ENCODE results near the gene LYRM1. TPM values are rescaled to one million over a fixed set of nuclear protein-coding genes. Genes with fewer than 3 reads are reported as not detected.

LYRM1 gene
- total RNA-seq, 1 experiment from 2014 or later, result 14.3 TPM

GRCh38 chr16:20904507-20905081 lies 4.0 kb downstream of the LYRM1 start:
- ChIA-PET CTCF (no interaction called here), POLR2A (ENCODE audit: low non-redundant PET) (no interaction called here)
- H3K9me3 ChIP-seq (ENCODE audit: low read depth, low read length, poor library complexity, severe bottlenecking), result no peaks in the 10 kb centered on the region
- intact Hi-C loops (cut with micrococcal nuclease; ENCODE audit: unreplicated experiment), result no loop called here
- BruUV-seq (replicated peaks), result no TSS peak
- TF ChIP-seq CTCF (conservative IDR thresholded peaks at IDR 0.05; ENCODE audit: low read depth, low read length), result no peak
- TF ChIP-seq EZH2 (IDR thresholded peaks at IDR 0.05; ENCODE audit: borderline replicate concordance, low read depth, low read length, poor library complexity, severe bottlenecking), result no peak
- no peaks in the 10 kb centered on the region for H3K36me3 ChIP-seq (ENCODE audit: insufficient read depth, low read length, poor library complexity, severe bottlenecking)
- no peak overlapping the region for H3K4me3 ChIP-seq (ENCODE audit: low read depth, low read length, poor library complexity, severe bottlenecking)
- H3K27ac ChIP-seq (ENCODE audit: low read depth, low read length, poor library complexity, severe bottlenecking), result no peak overlapping the region
- H3K4me1 ChIP-seq (ENCODE audit: insufficient read depth, low read length, poor library complexity, severe bottlenecking), result peaks cover 7% of the 10 kb centered on the region
- H3K27me3 ChIP-seq (replicated peaks; ENCODE audit: insufficient read depth, low read depth, low read length, poor library complexity), result no peaks in the 10 kb centered on the region
- no peak for DNase-seq (ENCODE audit: low spot score)

- Histone ChIP-seq H3K4me3 (ENCODE audit: low read depth, low read length, poor library complexity, severe bottlenecking) (no peak overlapping the region), H3K4me1 (ENCODE audit: insufficient read depth, low read length, poor library complexity, severe bottlenecking) (peaks cover 7% of the 10 kb centered on the region), H3K27ac (ENCODE audit: low read depth, low read length, poor library complexity, severe bottlenecking) (no peak overlapping the region), H3K9me3 (ENCODE audit: low read depth, low read length, poor library complexity, severe bottlenecking) (no peaks in the 10 kb centered on the region), H3K36me3 (ENCODE audit: insufficient read depth, low read length, poor library complexity, severe bottlenecking) (no peaks in the 10 kb centered on the region), H3K27me3 (replicated peaks; ENCODE audit: insufficient read depth, low read depth, low read length, poor library complexity) (no peaks in the 10 kb centered on the region)
- intact Hi-C loops (cut with micrococcal nuclease; ENCODE audit: unreplicated experiment), result no loop called here
- BruUV-seq (replicated peaks), result no TSS peak
- ChIA-PET CTCF (no interaction called here), POLR2A (ENCODE audit: low non-redundant PET) (no interaction called here)
- TF ChIP-seq CTCF (conservative IDR thresholded peaks at IDR 0.05; ENCODE audit: low read depth, low read length) (no peak), EZH2 (IDR thresholded peaks at IDR 0.05; ENCODE audit: borderline replicate concordance, low read depth, low read length, poor library complexity, severe bottlenecking) (no peak)
- DNase-seq (ENCODE audit: low spot score), result no peak
Measured at GRCh38 chr16:20905576-20905975, 5.0 kb downstream of the LYRM1 start.

GRCh38 chr16:20906341-20907255 lies 6.0 kb downstream of the LYRM1 start:
- H3K4me1 ChIP-seq (ENCODE audit: insufficient read depth, low read length, poor library complexity, severe bottlenecking), result peaks cover 14% of the 10 kb centered on the region
- TF ChIP-seq CTCF (conservative IDR thresholded peaks at IDR 0.05; ENCODE audit: low read depth, low read length) (no peak), EZH2 (IDR thresholded peaks at IDR 0.05; ENCODE audit: borderline replicate concordance, low read depth, low read length, poor library complexity, severe bottlenecking) (no peak)
- no peaks in the 10 kb centered on the region for H3K27me3 ChIP-seq (replicated peaks; ENCODE audit: insufficient read depth, low read depth, low read length, poor library complexity)
- peak; percentile 15 for DNase-seq (ENCODE audit: low spot score)
- H3K27ac ChIP-seq (ENCODE audit: low read depth, low read length, poor library complexity, severe bottlenecking), result no peak overlapping the region
- POLR2A ChIA-PET (ENCODE audit: low non-redundant PET), result no interaction called here
- intact Hi-C loops (cut with micrococcal nuclease; ENCODE audit: unreplicated experiment), result no loop called here
- CTCF ChIA-PET, result no interaction called here
- H3K4me3 ChIP-seq (ENCODE audit: low read depth, low read length, poor library complexity, severe bottlenecking), result no peak overlapping the region
- BruUV-seq (replicated peaks), result no TSS peak
- H3K9me3 ChIP-seq (ENCODE audit: low read depth, low read length, poor library complexity, severe bottlenecking), result no peaks in the 10 kb centered on the region
- H3K36me3 ChIP-seq (ENCODE audit: insufficient read depth, low read length, poor library complexity, severe bottlenecking), result no peaks in the 10 kb centered on the region
